ENCODE results near the gene BUD31.
A peak's percentile ranks its signal among the peaks of the same experiment; 100 is the strongest.

The BUD31 gene

GRCh38 chr7:99383791-99384370 lies 24.9 kb upstream of the BUD31 start:
- H3K27me3 ChIP-seq (ENCODE audit: insufficient read depth, low read depth) = no peaks in the 10 kb centered on the region
- H4K20me1 ChIP-seq (ENCODE audit: insufficient read depth) = no peaks in the 10 kb centered on the region
- H3K9ac ChIP-seq = no peak overlapping the region
- H3K4me3 ChIP-seq (IDR thresholded peaks at IDR 0.05; ENCODE audit: insufficient read depth, low read depth, low read length) = no peak overlapping the region
- peaks cover 48% of the 10 kb centered on the region for H3K79me2 ChIP-seq (ENCODE audit: insufficient read depth, low read depth)
- TF ChIP-seq CTCF (conservative IDR thresholded peaks at IDR 0.05; ENCODE audit: low read depth, low read length) = no peak
- H3K27ac ChIP-seq = no peak overlapping the region; the same call in 1 of the 2 replicates
- no peak overlapping the region for H3K4me2 ChIP-seq
- H3K4me1 ChIP-seq (ENCODE audit: low read depth, poor library complexity, severe bottlenecking) = peaks cover 38% of the 10 kb centered on the region
- no peak overlapping the region for H2AFZ ChIP-seq (ENCODE audit: low read depth)
- H3K36me3 ChIP-seq (ENCODE audit: insufficient read depth) = no peaks in the 10 kb centered on the region

- Histone ChIP-seq H3K79me2 (ENCODE audit: insufficient read depth, low read depth) (peaks cover 42% of the 10 kb centered on the region), H3K4me3 (IDR thresholded peaks at IDR 0.05; ENCODE audit: insufficient read depth, low read depth, low read length) (no peak overlapping the region), H3K4me1 (ENCODE audit: low read depth, poor library complexity, severe bottlenecking) (peaks cover 31% of the 10 kb centered on the region), H3K27me3 (ENCODE audit: insufficient read depth, low read depth) (no peaks in the 10 kb centered on the region), H2AFZ (ENCODE audit: low read depth) (no peak overlapping the region), H4K20me1 (ENCODE audit: insufficient read depth) (no peaks in the 10 kb centered on the region), H3K27ac (no peak overlapping the region; the same call in 1 of the 2 replicates), H3K9ac (no peak overlapping the region), H3K36me3 (ENCODE audit: insufficient read depth) (no peaks in the 10 kb centered on the region), H3K4me2 (no peak overlapping the region)
- TF ChIP-seq CTCF (conservative IDR thresholded peaks at IDR 0.05; ENCODE audit: low read depth, low read length) = no peak
Measured at GRCh38 chr7:99384523-99384922, 24.2 kb upstream of the BUD31 start.

GRCh38 chr7:99385564-99385963 lies 23.2 kb upstream of the BUD31 start:
- Histone ChIP-seq H3K27me3 (ENCODE audit: insufficient read depth, low read depth) (no peaks in the 10 kb centered on the region), H3K27ac (no peak overlapping the region), H2AFZ (ENCODE audit: low read depth) (no peak overlapping the region), H3K4me3 (IDR thresholded peaks at IDR 0.05; ENCODE audit: insufficient read depth, low read depth, low read length) (no peak overlapping the region), H4K20me1 (ENCODE audit: insufficient read depth) (no peaks in the 10 kb centered on the region), H3K36me3 (ENCODE audit: insufficient read depth) (no peaks in the 10 kb centered on the region), H3K4me1 (ENCODE audit: low read depth, poor library complexity, severe bottlenecking) (peaks cover 21% of the 10 kb centered on the region), H3K9ac (no peak overlapping the region), H3K4me2 (no peak overlapping the region), H3K79me2 (ENCODE audit: insufficient read depth, low read depth) (peaks cover 37% of the 10 kb centered on the region)
- TF ChIP-seq CTCF (conservative IDR thresholded peaks at IDR 0.05; ENCODE audit: low read depth, low read length) = no peak

- H3K27ac ChIP-seq = no peak overlapping the region
- H4K20me1 ChIP-seq (ENCODE audit: insufficient read depth) = no peaks in the 10 kb centered on the region
- H3K4me2 ChIP-seq = no peak overlapping the region
- H3K27me3 ChIP-seq (ENCODE audit: insufficient read depth, low read depth) = no peaks in the 10 kb centered on the region
- no peak overlapping the region for H3K4me3 ChIP-seq (IDR thresholded peaks at IDR 0.05; ENCODE audit: insufficient read depth, low read depth, low read length)
- peaks cover 30% of the 10 kb centered on the region for H3K79me2 ChIP-seq (ENCODE audit: insufficient read depth, low read depth)
- TF ChIP-seq CTCF (conservative IDR thresholded peaks at IDR 0.05; ENCODE audit: low read depth, low read length) = peak; percentile 49
- no peaks in the 10 kb centered on the region for H3K36me3 ChIP-seq (ENCODE audit: insufficient read depth)
- no peak overlapping the region for H3K9ac ChIP-seq
- no peak overlapping the region for H2AFZ ChIP-seq (ENCODE audit: low read depth)
- peaks cover 13% of the 10 kb centered on the region for H3K4me1 ChIP-seq (ENCODE audit: low read depth, poor library complexity, severe bottlenecking)
Measured at GRCh38 chr7:99386584-99387238, 22.1 kb upstream of the BUD31 start.

All from KMS-11 (cell line).